ENCODE data around the gene PTPN4. TPM values are rescaled to one million over a fixed set of nuclear protein-coding genes. Genes with fewer than 3 reads are reported as not detected.

PTPN4 gene
- polyA plus RNA-seq, 1 experiment, result 11.8 TPM

GRCh38 chr2:119814216-119814615, 54.5 kb downstream of the PTPN4 start:
- ChIA-PET CTCF (interaction anchor here (1.0 kb wide), 1 partner anchor 9 kb away, joined by 3 read pairs; no protein-coding TSS in a partner anchor), POLR2A (no interaction called here)
- no peak overlapping the region for H3K4me3 ChIP-seq (ENCODE audit: low read depth, low read length)
- TF ChIP-seq, protein P1, sequence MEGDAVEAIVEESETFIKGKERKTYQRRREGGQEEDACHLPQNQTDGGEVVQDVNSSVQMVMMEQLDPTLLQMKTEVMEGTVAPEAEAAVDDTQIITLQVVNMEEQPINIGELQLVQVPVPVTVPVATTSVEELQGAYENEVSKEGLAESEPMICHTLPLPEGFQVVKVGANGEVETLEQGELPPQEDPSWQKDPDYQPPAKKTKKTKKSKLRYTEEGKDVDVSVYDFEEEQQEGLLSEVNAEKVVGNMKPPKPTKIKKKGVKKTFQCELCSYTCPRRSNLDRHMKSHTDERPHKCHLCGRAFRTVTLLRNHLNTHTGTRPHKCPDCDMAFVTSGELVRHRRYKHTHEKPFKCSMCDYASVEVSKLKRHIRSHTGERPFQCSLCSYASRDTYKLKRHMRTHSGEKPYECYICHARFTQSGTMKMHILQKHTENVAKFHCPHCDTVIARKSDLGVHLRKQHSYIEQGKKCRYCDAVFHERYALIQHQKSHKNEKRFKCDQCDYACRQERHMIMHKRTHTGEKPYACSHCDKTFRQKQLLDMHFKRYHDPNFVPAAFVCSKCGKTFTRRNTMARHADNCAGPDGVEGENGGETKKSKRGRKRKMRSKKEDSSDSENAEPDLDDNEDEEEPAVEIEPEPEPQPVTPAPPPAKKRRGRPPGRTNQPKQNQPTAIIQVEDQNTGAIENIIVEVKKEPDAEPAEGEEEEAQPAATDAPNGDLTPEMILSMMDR (IDR thresholded peaks at IDR 0.05; ENCODE audit: insufficient read depth, low read depth, low read length), result no peak
- no peaks in the 10 kb centered on the region for H3K27me3 ChIP-seq (ENCODE audit: control insufficient read depth, insufficient read depth, low read length)
- no peaks in the 10 kb centered on the region for H3K36me3 ChIP-seq (ENCODE audit: control insufficient read depth, insufficient read depth, low read length)
- DNase-seq (ENCODE audit: low read depth), result no peak

DNA sequence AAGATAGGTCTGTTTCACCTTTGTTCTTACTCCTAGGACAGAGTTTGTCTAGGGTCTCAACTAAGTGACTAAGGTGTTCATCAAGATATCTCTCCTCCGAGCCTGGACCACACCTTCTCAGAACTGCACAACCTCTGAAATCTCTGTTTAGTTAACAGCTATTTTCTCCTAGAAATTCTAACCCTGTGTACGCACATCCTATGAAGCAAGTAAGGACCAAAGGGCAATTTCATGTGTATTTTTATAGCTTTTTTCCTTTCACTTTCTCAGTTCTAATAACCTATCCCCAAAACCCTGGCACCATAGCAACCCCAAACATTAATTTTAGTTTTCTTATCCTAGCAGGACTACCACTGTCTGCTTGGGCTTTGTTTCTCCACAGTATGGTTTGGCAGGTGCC, 59.1 kb downstream of the PTPN4 start:
- POLR2A ChIA-PET, result no interaction called here
- Histone ChIP-seq H3K36me3 (ENCODE audit: control insufficient read depth, insufficient read depth, low read length) (no peaks in the 10 kb centered on the region), H3K27me3 (ENCODE audit: control insufficient read depth, insufficient read depth, low read length) (no peaks in the 10 kb centered on the region), H3K4me3 (ENCODE audit: low read depth, low read length) (no peak overlapping the region)
- DNase-seq (ENCODE audit: low read depth), result no peak
- CTCF ChIA-PET, result interaction anchor here (0.8 to 1.9 kb wide), 5 partner anchors 10 to 356 kb away, joined by 3 to 9 read pairs (median 5); no protein-coding TSS in a partner anchor
- TF ChIP-seq, protein P1 (IDR thresholded peaks at IDR 0.05; ENCODE audit: insufficient read depth, low read depth, low read length), result no peak

GRCh38 chr2:119819846-119820245, 60.1 kb downstream of the PTPN4 start:
- DNase-seq (ENCODE audit: low read depth), result no peak
- POLR2A ChIA-PET, result no interaction called here
- H3K4me3 ChIP-seq (ENCODE audit: low read depth, low read length), result no peak overlapping the region

DNA sequence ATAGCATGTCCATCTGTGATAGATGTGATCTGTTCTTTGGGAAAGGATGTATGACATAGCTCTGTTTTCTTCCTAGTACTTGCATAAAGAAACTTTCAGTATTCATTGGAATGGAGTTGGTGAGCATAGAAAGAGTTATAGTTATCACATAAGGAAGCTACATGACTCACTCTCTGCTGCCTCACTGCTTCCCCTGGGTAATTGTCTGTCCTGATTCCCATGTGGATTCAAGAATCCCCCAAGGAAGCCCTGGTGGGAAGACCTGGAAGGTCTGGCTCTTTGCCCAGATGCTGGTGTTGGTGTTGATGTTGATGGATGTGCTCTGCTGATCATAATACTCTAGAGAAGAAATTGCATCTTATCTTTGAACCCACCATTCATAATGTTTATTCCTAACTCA, 60.6 kb downstream of the PTPN4 start:
- DNase-seq (ENCODE audit: low read depth), result no peak
- ChIA-PET CTCF (interaction anchor here (0.9 to 1.5 kb wide), 6 partner anchors 17 to 117 kb away, joined by 3 to 7 read pairs (median 4); no protein-coding TSS in a partner anchor), POLR2A (no interaction called here)

More at GRCh38 chr2:119819846-119820245, 60.1 kb downstream of the PTPN4 start:
- H3K36me3 ChIP-seq (ENCODE audit: control insufficient read depth, insufficient read depth, low read length), result no peaks in the 10 kb centered on the region
- CTCF ChIA-PET, result interaction anchor here (0.9 to 1.9 kb wide), 6 partner anchors 17 to 117 kb away, joined by 3 to 9 read pairs (median 5); no protein-coding TSS in a partner anchor
- no peaks in the 10 kb centered on the region for H3K27me3 ChIP-seq (ENCODE audit: control insufficient read depth, insufficient read depth, low read length)
- TF ChIP-seq, protein P1 (IDR thresholded peaks at IDR 0.05; ENCODE audit: insufficient read depth, low read depth, low read length), result no peak

GRCh38 chr2:119821266-119821665, 61.5 kb downstream of the PTPN4 start:
- no peak for DNase-seq (ENCODE audit: low read depth)
- ChIA-PET CTCF (interaction anchor here (1.0 to 1.5 kb wide), 3 partner anchors 23 to 68 kb away, joined by 3 to 7 read pairs (median 3); no protein-coding TSS in a partner anchor), POLR2A (no interaction called here)
- no peaks in the 10 kb centered on the region for H3K36me3 ChIP-seq (ENCODE audit: control insufficient read depth, insufficient read depth, low read length)
- H3K4me3 ChIP-seq (ENCODE audit: low read depth, low read length), result no peak overlapping the region
- no peaks in the 10 kb centered on the region for H3K27me3 ChIP-seq (ENCODE audit: control insufficient read depth, insufficient read depth, low read length)
- TF ChIP-seq, protein P1 (IDR thresholded peaks at IDR 0.05; ENCODE audit: insufficient read depth, low read depth, low read length), result no peak

More for the DNA sequence above, 60.6 kb downstream of the PTPN4 start:
- TF ChIP-seq, protein P1 (IDR thresholded peaks at IDR 0.05; ENCODE audit: insufficient read depth, low read depth, low read length), result no peak
- H3K36me3 ChIP-seq (ENCODE audit: control insufficient read depth, insufficient read depth, low read length), result no peaks in the 10 kb centered on the region
- H3K27me3 ChIP-seq (ENCODE audit: control insufficient read depth, insufficient read depth, low read length), result no peaks in the 10 kb centered on the region
- no peak overlapping the region for H3K4me3 ChIP-seq (ENCODE audit: low read depth, low read length)
